Kidney epithelial cell (primary cell): ENCODE results near the gene MYO7A. TPM values are rescaled to one million over a fixed set of nuclear protein-coding genes. Genes with fewer than 3 reads are reported as not detected.

Experiments used
- DNase-seq: peaks from one replicate; pipeline ENCODE4 v3.0.0-alpha.2; 2010; ENCODE audit warnings: low read depth
- H3K27me3 ChIP-seq: 2 replicates; pipeline ENCODE4 v1.6.0; 2011; ENCODE audit warnings: low read length; ENCODE audit not compliant: control insufficient read depth, insufficient read depth
- H3K36me3 ChIP-seq: 2 replicates; pipeline ENCODE4 v1.5.1; 2011; ENCODE audit warnings: low read length; ENCODE audit not compliant: control insufficient read depth, insufficient read depth
- H3K4me3 ChIP-seq: 2 replicates; pipeline ENCODE4 v1.5.1; 2011; ENCODE audit warnings: low read depth, mild to moderate bottlenecking, control low read depth, low read length
- total RNA-seq: library from RNA; depleted of rRNA; stranded (reverse); fragments of >200 nt; gene quantifications from 2 replicates; pipeline ENCODE4 v1.2.3, GENCODE V29; 2015
- TF ChIP-seq, protein P1 (sequence below): IDR thresholded peaks from 2 replicates; pipeline ENCODE4 v1.5.1; 2011; ENCODE audit warnings: mild to moderate bottlenecking, moderate library complexity, low read length, control low read depth, inconsistent platforms; ENCODE audit not compliant: insufficient read depth, poor library complexity, severe bottlenecking

MYO7A gene
- total RNA-seq, 1 donor from 2014 or later: 0.17 TPM

DNA sequence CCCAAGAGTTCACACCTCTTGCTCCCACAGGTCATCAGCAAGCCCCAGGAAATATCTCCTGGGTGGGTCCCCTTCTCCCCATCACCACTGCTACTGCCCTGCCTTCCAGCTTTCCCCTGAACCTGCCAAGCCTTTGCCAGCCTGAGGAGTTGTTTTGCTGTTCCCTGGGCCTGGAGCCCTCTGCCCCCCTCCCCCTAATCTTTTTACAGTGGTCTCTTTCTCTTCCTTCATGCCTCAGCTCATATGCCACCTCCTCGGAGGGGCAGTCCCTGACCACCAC, 18.9 kb downstream of the MYO7A start:
- no peaks in the 10 kb centered on the region for H3K36me3 ChIP-seq
- no peak overlapping the region for H3K4me3 ChIP-seq
- DNase-seq: no peak
- TF ChIP-seq, protein P1, sequence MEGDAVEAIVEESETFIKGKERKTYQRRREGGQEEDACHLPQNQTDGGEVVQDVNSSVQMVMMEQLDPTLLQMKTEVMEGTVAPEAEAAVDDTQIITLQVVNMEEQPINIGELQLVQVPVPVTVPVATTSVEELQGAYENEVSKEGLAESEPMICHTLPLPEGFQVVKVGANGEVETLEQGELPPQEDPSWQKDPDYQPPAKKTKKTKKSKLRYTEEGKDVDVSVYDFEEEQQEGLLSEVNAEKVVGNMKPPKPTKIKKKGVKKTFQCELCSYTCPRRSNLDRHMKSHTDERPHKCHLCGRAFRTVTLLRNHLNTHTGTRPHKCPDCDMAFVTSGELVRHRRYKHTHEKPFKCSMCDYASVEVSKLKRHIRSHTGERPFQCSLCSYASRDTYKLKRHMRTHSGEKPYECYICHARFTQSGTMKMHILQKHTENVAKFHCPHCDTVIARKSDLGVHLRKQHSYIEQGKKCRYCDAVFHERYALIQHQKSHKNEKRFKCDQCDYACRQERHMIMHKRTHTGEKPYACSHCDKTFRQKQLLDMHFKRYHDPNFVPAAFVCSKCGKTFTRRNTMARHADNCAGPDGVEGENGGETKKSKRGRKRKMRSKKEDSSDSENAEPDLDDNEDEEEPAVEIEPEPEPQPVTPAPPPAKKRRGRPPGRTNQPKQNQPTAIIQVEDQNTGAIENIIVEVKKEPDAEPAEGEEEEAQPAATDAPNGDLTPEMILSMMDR: no peak
- H3K27me3 ChIP-seq: peaks cover 34% of the 10 kb centered on the region

DNA sequence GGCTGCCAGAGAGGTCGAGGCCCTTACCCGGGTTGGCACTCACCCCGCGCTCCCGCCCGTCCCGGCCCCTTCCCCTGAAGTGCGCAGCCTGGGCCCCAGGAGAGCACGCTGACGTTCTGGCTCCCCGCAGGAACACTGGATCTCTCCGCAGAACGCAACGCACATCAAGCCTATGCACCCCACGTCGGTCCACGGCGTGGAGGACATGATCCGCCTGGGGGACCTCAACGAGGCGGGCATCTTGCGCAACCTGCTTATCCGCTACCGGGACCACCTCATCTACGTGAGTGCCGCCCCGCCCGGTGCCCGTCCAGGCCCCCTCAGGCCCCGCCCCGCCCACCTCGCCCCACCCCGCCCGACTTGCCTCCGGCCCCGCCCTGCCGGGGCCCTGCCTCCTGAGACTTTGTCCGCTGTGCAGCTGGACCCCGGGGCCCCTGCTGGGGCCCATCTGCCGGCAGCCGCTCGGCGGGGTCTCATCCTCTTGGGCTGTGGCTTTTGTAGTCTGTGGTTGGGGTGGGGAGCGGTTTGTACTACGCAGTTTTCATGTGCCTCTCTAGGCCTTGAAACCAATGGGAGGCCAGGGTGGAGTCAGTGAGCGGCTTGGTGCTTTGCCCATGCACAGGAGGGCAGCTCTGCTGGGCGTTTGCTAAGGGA, 19.7 kb downstream of the MYO7A start:
- Histone ChIP-seq H3K27me3 (peaks cover 34% of the 10 kb centered on the region), H3K36me3 (no peaks in the 10 kb centered on the region), H3K4me3 (peak overlapping the region; percentile 14)
- DNase-seq: no peak
- TF ChIP-seq, protein P1: no peak

DNA sequence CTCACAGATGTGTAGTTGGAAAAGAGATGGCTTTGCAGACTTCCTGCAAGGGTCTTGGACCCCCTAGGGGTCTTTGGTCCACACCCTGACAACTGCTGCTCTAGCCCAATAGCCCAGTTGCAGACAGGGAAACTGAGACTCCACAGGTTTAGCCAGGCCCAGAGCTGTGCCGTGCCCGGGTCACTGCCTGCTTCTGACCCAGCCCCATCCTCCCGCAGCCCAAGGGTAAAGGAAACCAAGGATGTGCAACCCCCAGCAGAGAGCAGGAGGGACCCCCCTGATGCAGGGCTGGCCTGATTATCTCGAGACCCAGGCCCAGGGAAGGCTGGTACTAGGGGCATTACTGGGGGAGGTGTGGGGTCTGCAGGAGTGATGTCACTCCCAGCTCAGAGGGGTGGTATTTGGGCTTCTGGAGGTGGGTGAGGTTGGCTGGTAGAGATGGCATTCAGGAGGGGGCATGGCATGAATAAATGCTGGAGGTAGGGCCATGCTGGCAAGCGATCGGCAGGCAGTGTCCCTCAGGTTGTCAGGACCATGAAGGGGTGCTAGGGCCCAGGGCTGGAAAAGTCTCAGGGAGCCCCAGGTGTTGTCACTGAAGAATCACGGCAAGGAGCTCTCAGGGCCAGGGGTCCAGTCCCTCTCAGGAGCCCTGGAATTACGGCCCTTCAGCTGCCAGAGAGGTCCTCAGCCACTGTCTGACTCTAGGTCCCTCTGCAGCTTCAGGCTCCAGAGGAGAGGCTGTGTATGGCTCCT, 21.1 kb downstream of the MYO7A start:
- no peak overlapping the region for H3K4me3 ChIP-seq
- H3K27me3 ChIP-seq: peaks cover 40% of the 10 kb centered on the region
- TF ChIP-seq, protein P1: no peak
- no peak for DNase-seq
- no peaks in the 10 kb centered on the region for H3K36me3 ChIP-seq

DNA sequence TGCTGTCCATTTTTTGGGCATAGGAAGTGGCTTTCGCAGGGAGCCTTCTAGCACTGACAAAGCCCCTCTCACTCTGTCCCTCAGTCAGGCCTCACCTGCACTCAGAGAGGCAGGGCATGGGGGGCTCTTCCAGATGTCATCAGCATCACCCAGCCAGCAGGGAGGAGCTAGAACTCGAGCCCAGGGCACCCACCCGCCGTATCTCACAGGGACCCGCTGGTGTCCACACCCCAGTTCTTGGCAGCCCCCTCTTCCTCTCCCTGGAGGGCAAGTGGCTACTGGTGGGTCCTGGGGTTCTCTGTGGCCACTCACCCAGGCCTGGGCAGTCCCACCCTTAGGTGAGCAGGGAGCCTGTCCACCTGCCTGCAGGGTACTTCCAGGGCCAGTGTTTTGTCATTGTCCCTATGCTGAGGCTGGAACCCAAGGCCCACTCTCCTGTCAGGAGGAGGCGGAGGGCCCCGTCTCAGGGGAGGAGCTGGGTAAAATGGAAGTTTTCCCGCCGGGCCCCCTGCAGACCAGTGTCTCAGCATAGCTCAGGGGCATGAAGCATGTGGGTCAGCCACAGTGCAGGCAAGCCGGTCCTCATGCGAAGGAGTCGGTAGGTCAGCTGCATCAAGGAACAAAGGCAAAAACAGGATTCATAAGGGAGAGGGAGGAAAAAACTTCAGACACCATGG, 21.8 kb downstream of the MYO7A start:
- no peak for DNase-seq
- Histone ChIP-seq H3K36me3 (no peaks in the 10 kb centered on the region), H3K4me3 (no peak overlapping the region), H3K27me3 (peaks cover 43% of the 10 kb centered on the region)
- TF ChIP-seq, protein P1: no peak

DNA sequence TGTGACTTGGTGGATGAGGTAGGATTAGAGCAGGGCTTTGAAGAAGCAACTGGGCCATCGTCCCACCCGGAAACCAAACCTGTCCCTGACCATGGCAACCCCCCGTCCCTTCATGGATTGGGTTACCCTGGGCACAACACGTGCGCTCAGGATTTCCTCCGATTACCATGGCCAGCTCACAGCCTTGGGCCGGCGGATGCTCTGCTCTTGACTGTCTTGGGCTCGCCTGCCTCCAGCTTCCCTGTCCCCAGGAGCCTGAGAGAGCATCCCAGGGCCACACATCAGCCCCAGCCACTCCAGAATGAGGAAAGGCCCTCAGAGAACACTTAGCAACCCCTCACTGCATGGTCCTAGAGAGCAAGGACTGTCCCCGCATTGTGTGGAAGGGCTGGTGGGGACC, 22.8 kb downstream of the MYO7A start:
- no peak overlapping the region for H3K4me3 ChIP-seq
- H3K36me3 ChIP-seq: no peaks in the 10 kb centered on the region
- peaks cover 43% of the 10 kb centered on the region for H3K27me3 ChIP-seq
- TF ChIP-seq, protein P1: no peak
- no peak for DNase-seq
